Astrocyte (in vitro differentiated cells and primary cell): ENCODE measurements around the gene HELQ. TPM values are rescaled to one million over a fixed set of nuclear protein-coding genes. Genes with fewer than 3 reads are reported as not detected.

Experiments
- DNase-seq: peaks from one replicate; pipeline ENCODE4 v3.0.0-alpha.2; 2010; ENCODE audit warnings: low read depth
- FAIRE-seq: peaks from 2 replicates; lab custom pipeline; 2011; peaks lifted over from hg19 to GRCh38; lab: Jason Lieb, UNC
- H2AFZ ChIP-seq: 2 replicates; pipeline ENCODE4 v1.6.0; 2012; ENCODE audit warnings: low read depth, low read length, inconsistent platforms
- H3K27ac ChIP-seq: 2 replicates; pipeline ENCODE4 v1.5.1; 2011; ENCODE audit warnings: low read depth, low read length, inconsistent platforms
- H3K27me3 ChIP-seq: 2 replicates; pipeline ENCODE4 v1.6.0; 2011; ENCODE audit warnings: low read length, inconsistent platforms; ENCODE audit not compliant: insufficient read depth
- H3K36me3 ChIP-seq: 2 replicates; pipeline ENCODE4 v1.5.1; 2011; ENCODE audit warnings: low read length, inconsistent platforms; ENCODE audit not compliant: insufficient read depth
- H3K4me1 ChIP-seq: 2 replicates; pipeline ENCODE4 v1.5.1; 2011; ENCODE audit warnings: low read length, inconsistent platforms; ENCODE audit not compliant: insufficient read depth
- H3K4me2 ChIP-seq: 2 replicates; pipeline ENCODE4 v1.6.0; 2012; ENCODE audit warnings: low read length, inconsistent platforms
- H3K4me3 ChIP-seq: 2 replicates; pipeline ENCODE4 v1.5.1; 2011; ENCODE audit warnings: low read depth, mild to moderate bottlenecking, low read length, inconsistent platforms; ENCODE audit not compliant: insufficient read depth
- H3K79me2 ChIP-seq: 2 replicates; pipeline ENCODE4 v1.6.0; 2012; ENCODE audit warnings: mild to moderate bottlenecking, low read length, inconsistent platforms; ENCODE audit not compliant: insufficient read depth
- H3K9ac ChIP-seq: 2 replicates; pipeline ENCODE4 v1.6.0; 2012; ENCODE audit warnings: mild to moderate bottlenecking, low read length, inconsistent platforms
- H3K9me3 ChIP-seq: 2 replicates; pipeline ENCODE4 v1.5.1; 2012; ENCODE audit warnings: low read depth, mild to moderate bottlenecking, low read length, inconsistent platforms; ENCODE audit not compliant: insufficient read depth
- H4K20me1 ChIP-seq: 2 replicates; pipeline ENCODE4 v1.6.0; 2012; ENCODE audit warnings: low read length, inconsistent platforms; ENCODE audit not compliant: insufficient read depth
- H3K27ac Mint-ChIP-seq: one replicate; pipeline ENCODE4 v1.8.0; 2021; ENCODE audit warnings: mild to moderate bottlenecking, mixed read lengths; ENCODE audit not compliant: unreplicated experiment
- H3K27me3 Mint-ChIP-seq: one replicate; pipeline ENCODE4 v1.8.0; 2021; ENCODE audit warnings: low read depth, mixed read lengths; ENCODE audit not compliant: unreplicated experiment
- H3K36me3 Mint-ChIP-seq: one replicate; pipeline ENCODE4 v1.8.0; 2021; ENCODE audit warnings: low read depth, mixed read lengths; ENCODE audit not compliant: unreplicated experiment
- H3K4me1 Mint-ChIP-seq: one replicate; pipeline ENCODE4 v1.8.0; 2021; ENCODE audit warnings: low read depth, mixed read lengths; ENCODE audit not compliant: unreplicated experiment
- H3K4me3 Mint-ChIP-seq: one replicate; pipeline ENCODE4 v1.8.0; 2021; ENCODE audit warnings: mild to moderate bottlenecking, moderate library complexity, mixed read lengths; ENCODE audit not compliant: unreplicated experiment
- H3K9me3 Mint-ChIP-seq: one replicate; pipeline ENCODE4 v1.8.0; 2021; ENCODE audit warnings: mild to moderate bottlenecking, mixed read lengths; ENCODE audit not compliant: unreplicated experiment
- CTCF ChIP-seq: IDR thresholded peaks from 2 replicates; pipeline ENCODE4 v1.5.1; 2011; ENCODE audit warnings: low read depth, mild to moderate bottlenecking, inconsistent platforms, low read length, moderate library complexity; ENCODE audit not compliant: insufficient read depth
- EZH2 ChIP-seq: IDR thresholded peaks from 2 replicates; pipeline ENCODE4 v1.6.1; 2012; ENCODE audit warnings: mild to moderate bottlenecking, low read length, inconsistent platforms; ENCODE audit not compliant: insufficient read depth
- total RNA-seq: library from RNA; stranded (reverse); gene quantifications from 2 replicates; pipeline ENCODE4 v1.2.1, GENCODE V29; 2021

Gene HELQ
- total RNA-seq, 1 donor from 2014 or later: 9.4 TPM

GRCh38 chr4:83389756-83390505 lies 65.7 kb downstream of the HELQ start:
- H3K9me3 Mint-ChIP-seq: no peaks in the 10 kb centered on the region
- H3K4me3 ChIP-seq: no peak overlapping the region
- no peaks in the 10 kb centered on the region for H3K36me3 Mint-ChIP-seq
- no peak overlapping the region for H2AFZ ChIP-seq
- H3K27ac Mint-ChIP-seq: no peak overlapping the region
- peaks cover 2% of the 10 kb centered on the region for H3K4me1 Mint-ChIP-seq
- no peaks in the 10 kb centered on the region for H3K79me2 ChIP-seq
- no peaks in the 10 kb centered on the region for H3K36me3 ChIP-seq
- H3K9me3 ChIP-seq: no peaks in the 10 kb centered on the region
- DNase-seq: no peak
- H3K4me1 ChIP-seq: no peaks in the 10 kb centered on the region
- peaks cover 7% of the 10 kb centered on the region for H3K27me3 Mint-ChIP-seq
- H3K9ac ChIP-seq: no peak overlapping the region
- no peak for FAIRE-seq
- no peak overlapping the region for H3K4me2 ChIP-seq
- no peak overlapping the region for H3K27ac ChIP-seq
- H3K4me3 Mint-ChIP-seq: no peak overlapping the region
- TF ChIP-seq EZH2 (no peak), CTCF (no peak)
- H3K27me3 ChIP-seq: no peaks in the 10 kb centered on the region
- no peaks in the 10 kb centered on the region for H4K20me1 ChIP-seq

GRCh38 chr4:83389037-83389720 lies 66.4 kb downstream of the HELQ start:
- peaks cover 7% of the 10 kb centered on the region for H3K27me3 Mint-ChIP-seq
- FAIRE-seq: no peak

More at GRCh38 chr4:83389037-83389720, 66.4 kb downstream of the HELQ start:
- Mint-ChIP-seq H3K27ac (no peak overlapping the region), H3K4me1 (peaks cover 2% of the 10 kb centered on the region), H3K36me3 (no peaks in the 10 kb centered on the region), H3K4me3 (no peak overlapping the region), H3K9me3 (no peaks in the 10 kb centered on the region)
- H3K9me3 ChIP-seq: no peaks in the 10 kb centered on the region
- DNase-seq: no peak
- H3K9ac ChIP-seq: no peak overlapping the region
- no peaks in the 10 kb centered on the region for H3K79me2 ChIP-seq
- no peak overlapping the region for H3K27ac ChIP-seq
- TF ChIP-seq EZH2 (no peak), CTCF (no peak)
- no peaks in the 10 kb centered on the region for H3K27me3 ChIP-seq
- H3K4me1 ChIP-seq: no peaks in the 10 kb centered on the region
- no peaks in the 10 kb centered on the region for H4K20me1 ChIP-seq
- no peak overlapping the region for H3K4me2 ChIP-seq
- no peak overlapping the region for H3K4me3 ChIP-seq
- H3K36me3 ChIP-seq: no peaks in the 10 kb centered on the region
- H2AFZ ChIP-seq: no peak overlapping the region
